ENCODE measurements around the gene KLHL10.

DNA sequence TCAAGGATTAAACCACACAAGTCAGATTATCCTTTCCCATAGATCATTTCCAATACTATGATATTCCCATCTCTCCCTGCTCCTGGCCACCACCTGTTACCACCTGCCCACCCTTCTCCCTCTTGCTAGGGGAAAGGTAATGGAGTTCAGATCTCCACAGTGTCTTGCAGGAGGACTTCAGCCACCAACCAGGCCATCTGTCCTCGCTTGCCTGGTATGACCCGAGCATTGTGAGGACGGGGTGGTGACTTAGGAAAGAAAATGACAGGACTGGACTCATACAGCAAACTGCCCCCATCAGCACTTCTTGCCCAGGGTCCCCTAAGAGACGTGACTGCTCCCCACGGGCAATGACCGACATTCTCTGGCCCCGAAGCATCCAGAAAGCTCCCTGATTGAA, 14.0 kb upstream of the KLHL10 start:
- TF ChIP-seq, protein P1, sequence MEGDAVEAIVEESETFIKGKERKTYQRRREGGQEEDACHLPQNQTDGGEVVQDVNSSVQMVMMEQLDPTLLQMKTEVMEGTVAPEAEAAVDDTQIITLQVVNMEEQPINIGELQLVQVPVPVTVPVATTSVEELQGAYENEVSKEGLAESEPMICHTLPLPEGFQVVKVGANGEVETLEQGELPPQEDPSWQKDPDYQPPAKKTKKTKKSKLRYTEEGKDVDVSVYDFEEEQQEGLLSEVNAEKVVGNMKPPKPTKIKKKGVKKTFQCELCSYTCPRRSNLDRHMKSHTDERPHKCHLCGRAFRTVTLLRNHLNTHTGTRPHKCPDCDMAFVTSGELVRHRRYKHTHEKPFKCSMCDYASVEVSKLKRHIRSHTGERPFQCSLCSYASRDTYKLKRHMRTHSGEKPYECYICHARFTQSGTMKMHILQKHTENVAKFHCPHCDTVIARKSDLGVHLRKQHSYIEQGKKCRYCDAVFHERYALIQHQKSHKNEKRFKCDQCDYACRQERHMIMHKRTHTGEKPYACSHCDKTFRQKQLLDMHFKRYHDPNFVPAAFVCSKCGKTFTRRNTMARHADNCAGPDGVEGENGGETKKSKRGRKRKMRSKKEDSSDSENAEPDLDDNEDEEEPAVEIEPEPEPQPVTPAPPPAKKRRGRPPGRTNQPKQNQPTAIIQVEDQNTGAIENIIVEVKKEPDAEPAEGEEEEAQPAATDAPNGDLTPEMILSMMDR (IDR thresholded peaks at IDR 0.05), result no peak
- no peak for TF ChIP-seq POLR2A (IDR thresholded peaks at IDR 0.05)
- TF ChIP-seq EP300 (IDR thresholded peaks at IDR 0.05), result no peak

Measured in ovary (tissue), 3 donors.